Skeletal muscle cell (primary cell): ENCODE data around the gene CELSR1.
"Not testable (repeated sequence)": the region's sequence is repeated elsewhere in the genome, so short reads cannot be mapped to it uniquely, and the experiment has no call there.

Source experiments
- DNase-seq: peaks from one replicate; pipeline ENCODE4 v3.0.0-alpha.2; 2010; ENCODE audit warnings: low read depth
- H3K4me3 ChIP-seq: 2 replicates; pipeline ENCODE4 v1.5.1; 2011; ENCODE audit warnings: low read depth, mild to moderate bottlenecking, control low read depth, low read length, moderate library complexity

Gene CELSR1

DNA sequence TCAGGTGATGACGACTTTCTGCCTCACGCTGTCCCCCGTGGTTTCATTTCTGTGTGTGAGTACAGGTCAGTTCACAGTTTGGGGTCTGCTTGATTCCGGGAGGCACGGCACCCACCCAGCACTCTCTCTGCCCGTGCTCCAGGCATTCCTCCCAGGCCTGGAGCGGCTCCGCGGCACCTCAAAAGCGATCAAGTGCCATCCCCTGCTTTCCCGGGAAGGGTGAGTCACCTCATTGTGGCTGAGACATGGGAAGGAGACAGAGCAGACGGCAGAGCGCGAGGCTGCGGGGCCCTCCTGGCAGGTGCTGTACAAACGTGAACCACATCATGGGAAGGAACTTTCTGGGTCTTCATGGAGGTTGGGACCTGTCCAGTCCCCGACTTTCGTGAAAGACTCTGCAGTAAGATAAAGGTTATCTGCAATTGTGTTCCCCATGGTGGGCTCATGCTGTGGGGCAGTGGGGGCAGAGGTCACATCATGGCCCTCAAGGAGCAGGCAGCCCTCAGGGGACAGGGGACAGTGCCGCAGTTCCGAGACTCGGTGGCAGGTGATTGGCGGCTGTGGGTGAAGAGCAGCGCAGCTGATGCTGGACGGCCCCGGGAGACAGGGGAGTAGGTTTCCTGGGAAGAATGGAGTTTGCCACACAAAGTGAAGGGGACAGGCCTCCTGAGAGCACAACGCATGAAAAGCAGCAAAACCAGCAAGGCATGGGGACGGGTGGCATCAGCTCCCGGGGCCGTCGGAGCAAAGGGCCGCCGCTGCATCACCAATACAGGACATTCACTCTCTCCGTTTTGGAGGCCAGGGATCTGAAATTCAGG is 65.3 kb downstream of the CELSR1 start:
- DNase-seq: no peak
- no peak overlapping the region for H3K4me3 ChIP-seq

DNA sequence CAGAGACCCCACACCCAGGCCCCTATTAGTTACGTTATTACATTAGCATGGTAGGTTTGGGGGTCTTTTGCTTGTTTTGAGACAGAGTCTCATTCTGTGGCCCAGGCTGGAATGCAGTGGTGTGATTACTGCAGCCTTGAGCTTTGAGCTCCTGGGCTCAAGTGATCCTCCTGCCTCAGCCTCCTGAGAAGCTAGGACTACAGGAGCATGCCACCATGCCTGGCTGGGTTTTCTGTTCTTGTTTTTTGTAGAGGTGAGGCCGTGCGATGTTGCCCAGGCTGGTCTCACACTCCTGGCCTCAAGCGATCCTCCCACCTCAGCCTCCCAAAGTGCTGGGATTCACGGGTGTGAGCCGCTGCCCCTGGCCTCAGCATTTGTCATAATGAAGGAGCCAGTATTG is 66.1 kb downstream of the CELSR1 start:
- not testable (repeated sequence) for DNase-seq, H3K4me3 ChIP-seq

DNA sequence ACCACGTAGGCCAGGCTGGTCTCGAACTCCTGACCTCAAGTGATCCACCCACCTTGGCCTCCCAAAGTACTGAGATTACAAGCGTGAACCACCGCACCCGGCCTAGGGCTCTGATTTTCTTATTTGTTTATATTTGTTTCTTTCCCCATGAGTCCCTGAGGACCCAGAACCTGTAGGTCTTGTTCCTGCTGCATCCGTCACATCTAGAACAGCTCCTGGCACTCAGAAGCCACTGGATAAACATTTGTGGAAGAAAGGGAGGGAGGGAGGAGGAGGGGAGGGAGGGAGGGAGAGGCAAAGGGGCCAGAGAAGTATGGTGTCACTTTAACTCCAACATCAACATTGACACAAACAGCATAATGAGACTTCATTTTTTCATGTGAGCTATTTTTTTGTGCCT is 67.7 kb downstream of the CELSR1 start:
- H3K4me3 ChIP-seq: no peak overlapping the region
- DNase-seq: no peak

DNA sequence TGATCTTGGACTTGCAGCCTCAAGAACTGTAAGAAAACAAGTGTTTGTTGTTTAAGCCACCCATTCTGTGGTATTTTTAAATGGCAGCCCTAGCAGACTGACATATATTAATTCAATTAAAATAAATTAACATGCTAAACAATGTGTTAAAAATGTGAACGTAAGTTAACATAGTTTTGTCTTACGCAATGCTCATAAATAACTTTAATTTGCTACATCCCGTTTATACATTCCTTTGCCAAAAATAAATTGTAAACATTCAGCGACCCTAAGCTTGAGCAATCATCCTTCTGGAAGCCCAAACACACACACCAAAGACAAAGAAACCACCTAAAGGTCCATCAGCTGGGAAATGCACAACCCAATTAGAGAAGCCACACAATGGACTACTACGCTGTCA is 70.4 kb downstream of the CELSR1 start:
- DNase-seq: no peak

DNA sequence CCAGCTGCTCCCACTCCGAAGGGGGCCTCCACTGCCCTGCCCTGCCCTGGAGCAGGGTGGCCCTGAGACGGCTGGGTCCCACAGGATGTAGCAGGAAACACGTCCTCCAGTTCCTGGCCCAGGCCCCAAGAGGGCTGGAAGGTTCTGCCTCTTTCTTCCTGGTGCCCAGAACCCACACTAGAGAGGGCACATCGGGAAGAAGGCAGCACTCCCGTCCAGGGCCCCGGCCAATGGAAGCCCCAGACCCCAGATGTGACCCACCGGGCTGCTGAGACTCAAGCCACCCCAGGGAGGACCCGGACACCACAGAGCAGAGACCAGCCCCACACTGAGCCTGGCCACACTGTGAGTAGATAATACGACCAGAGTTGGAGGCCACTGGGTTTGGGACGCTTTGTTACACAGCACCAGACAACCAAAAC is 71.2 kb downstream of the CELSR1 start:
- no peak overlapping the region for H3K4me3 ChIP-seq
- no peak for DNase-seq

More for the DNA sequence above, 70.4 kb downstream of the CELSR1 start:
- H3K4me3 ChIP-seq: no peak overlapping the region

DNA sequence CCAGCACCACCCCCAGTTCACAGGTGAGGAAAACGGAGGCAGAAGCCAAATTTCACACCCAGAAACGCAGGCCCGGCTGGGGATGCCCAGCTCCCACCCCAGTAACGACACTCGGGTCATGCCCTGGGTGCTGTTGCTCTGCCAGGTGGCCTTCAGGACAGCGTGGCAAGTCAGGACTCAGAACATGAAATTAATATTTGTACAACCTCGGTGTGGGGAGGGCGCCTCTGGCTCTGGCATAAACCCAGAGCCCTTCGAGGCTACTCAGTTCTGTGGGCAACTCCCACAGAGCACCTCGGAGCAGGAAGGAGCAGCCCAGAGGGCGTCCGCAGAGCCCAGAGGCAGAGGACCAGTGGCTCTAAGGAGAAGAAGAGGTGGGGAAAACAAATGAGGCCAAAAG is 71.6 kb downstream of the CELSR1 start:
- H3K4me3 ChIP-seq: no peak overlapping the region
- DNase-seq: no peak

DNA sequence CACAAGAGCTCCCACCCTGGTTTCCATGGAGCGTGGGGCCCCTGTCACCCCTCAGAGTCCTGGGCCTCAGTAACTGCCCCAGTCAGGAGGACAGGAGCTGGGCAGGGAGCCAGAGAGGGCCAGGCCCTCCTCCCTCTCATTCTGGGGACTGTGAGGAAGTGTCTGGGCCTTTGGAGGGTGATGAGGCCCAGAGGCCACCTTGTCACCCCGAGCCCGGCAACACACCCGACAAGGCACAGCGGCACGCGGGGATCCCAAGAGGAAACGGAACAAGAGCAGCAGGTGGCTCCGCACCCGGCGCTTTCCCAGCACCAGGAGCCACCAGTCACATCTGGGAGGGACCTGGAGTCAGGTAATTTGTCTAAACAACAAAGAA is 72.1 kb downstream of the CELSR1 start:
- DNase-seq: no peak
- H3K4me3 ChIP-seq: no peak overlapping the region

DNA sequence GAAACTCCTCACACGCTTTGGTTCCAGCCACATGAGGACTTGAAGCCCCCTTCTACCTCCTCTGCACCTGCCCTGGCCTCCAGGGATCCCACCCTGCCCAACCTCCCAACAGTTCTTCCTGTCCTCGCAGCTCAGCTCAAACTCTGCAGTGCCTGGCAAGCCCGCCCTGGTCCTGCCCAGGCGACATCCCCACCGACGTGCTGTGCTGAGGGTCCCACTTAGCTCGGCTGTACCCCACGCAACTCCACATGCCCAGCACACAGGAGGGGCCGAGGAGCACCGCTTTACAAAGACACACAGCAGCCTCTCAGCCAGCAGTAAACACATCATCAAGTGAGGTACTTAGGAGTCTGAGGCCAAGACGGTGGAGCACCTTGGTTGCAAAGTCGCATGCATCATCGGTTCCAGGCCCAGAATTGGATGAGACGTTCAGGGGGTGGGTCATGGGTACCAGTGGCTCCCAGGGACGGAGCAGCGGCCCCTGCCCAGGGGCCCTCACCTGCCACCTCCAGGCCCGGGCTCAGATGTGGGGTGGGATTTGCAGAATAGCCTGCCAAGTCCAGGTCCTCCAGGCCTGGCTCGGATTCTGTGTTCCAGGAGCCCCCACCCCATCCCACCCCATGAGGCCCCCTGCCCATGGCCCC is 72.6 kb downstream of the CELSR1 start:
- no peak overlapping the region for H3K4me3 ChIP-seq
- no peak for DNase-seq

DNA sequence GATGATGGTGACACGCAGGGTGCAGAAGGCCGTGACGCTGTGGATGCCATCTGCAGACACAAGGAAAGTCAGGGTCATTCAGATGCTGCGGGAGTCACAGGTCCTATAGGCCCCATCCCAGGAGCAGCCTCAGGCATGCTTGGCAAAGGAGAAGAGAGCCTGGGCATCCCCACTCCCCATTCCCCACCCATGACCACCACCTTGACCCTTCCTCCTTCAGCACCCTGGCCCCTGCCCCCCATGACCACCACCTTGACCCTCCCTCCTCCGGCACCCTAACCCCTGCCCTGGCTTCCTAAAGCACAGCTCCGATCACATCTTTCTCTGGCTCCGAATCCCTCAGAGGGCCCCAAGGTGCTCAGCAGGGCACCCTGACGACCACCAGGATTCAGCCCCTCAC is 73.1 kb downstream of the CELSR1 start:
- no peak for DNase-seq
- no peak overlapping the region for H3K4me3 ChIP-seq

DNA sequence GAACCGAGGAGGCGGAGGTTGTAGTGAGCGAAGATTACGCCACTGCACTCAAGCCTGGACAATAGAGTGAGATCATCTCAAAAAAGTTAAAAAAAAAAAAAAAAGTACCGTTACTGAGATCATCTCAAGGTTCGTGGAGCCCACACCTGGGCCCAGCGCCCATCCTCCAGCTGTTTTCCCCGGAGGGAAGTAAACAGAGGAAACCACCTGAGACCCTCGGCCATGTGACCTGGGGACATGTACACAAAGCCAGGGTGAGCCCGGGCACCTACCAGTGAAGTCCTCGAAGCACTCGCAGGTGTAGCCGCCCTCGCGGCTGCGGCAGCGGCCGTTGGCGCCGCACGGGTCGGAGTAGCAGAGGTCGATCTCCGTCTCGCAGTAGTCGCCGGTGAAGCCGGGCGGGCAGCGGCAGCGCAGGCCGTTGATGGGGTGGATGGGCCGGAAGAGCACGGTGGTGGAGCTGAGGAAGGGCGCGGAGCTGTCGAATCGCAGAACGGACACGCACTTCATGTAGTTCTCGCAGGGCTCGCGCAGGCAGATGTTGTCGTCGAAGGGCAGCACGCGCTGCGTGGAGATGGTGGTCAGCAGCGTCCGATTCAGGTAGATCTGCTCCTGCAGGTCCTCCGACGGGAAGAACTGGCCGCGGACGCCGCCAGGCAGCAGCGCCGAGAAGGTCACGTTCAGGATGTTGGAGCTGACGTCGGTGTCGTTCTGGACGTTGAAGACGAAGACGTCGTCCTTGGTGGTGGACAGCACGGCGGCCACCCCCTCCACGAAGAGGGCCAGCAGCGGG is 73.8 kb downstream of the CELSR1 start:
- H3K4me3 ChIP-seq: no peak overlapping the region
- DNase-seq: no peak

DNA sequence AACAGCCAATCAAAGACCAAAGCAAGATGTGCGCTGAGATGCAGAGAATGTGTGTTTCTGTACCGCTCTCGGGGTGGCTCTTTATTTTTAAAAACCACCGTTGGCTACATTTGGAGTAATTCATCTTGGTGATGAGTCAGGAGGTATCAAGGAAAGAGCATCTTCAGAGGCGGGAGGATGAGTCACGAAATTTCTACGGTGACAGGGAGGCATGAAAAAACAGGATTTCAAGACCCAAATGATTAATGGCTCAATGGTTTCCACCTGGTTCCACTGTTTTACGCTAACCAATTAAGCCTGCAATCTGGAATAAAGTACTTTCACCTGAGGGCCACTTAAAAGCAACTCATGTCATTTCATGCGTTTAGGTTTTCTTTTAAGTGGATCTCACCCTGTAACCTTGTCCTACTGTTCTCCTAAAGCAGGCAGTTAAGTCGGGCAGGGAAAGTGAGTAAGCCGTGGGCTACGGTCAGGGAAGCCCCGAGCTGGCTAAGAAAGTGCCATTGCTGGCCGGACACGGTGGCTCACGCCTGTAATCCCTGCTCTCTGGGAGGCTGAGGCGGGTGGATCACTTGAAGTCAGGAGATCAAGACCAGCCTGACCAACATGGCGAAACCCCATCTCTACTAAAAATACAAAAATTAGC is 74.6 kb downstream of the CELSR1 start:
- H3K4me3 ChIP-seq: no peak overlapping the region
- no peak for DNase-seq

DNA sequence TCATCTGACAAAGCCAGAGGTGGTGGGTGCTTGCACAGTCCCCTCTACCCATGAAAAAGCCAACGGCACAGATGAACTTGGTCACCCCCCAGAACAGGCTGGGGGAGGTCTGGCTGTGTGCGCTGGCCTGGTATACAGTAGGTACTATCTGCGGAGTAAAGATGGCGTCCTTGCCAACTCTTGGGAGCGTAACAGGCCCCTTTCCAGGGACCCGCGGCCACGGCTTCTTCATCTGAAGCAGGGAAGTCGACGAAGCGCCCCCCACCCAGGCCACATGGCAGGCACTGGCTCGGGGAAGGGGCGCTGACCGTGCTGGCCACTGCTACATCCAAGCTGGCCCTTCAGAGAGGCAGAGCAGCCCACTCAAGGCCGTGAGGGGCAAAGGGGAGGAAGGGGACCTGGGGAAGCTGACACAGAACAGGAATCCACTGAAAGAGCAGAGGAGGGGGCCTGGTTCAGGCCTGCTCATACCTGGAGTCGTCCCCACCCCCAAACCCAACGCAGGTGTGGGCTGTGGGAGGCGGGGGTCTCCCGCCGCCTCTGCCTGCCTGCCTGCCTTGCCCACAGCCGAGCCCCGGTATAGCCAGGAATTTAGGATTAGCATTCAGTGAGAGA is 75.7 kb downstream of the CELSR1 start:
- no peak for DNase-seq
- no peak overlapping the region for H3K4me3 ChIP-seq

DNA sequence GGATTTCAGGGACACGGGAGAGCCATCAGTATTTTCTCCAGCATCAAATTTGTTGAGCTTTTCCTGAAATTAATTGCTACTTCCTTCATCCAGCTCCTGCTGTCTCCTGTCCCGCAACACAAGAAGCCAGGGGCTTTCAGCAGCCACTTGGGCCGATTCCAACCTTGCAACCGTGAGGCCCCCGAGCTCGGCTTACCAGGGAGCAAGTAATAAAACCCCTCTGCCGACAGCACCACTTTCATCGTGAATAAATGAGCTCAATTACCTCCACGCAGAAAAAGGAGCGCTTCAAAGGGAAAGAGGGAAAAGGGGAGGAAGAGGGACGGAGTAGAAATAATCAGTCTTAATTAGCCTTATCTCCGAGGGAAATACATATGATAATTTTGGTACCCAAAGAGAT is 76.6 kb downstream of the CELSR1 start:
- DNase-seq: no peak
- H3K4me3 ChIP-seq: no peak overlapping the region

DNA sequence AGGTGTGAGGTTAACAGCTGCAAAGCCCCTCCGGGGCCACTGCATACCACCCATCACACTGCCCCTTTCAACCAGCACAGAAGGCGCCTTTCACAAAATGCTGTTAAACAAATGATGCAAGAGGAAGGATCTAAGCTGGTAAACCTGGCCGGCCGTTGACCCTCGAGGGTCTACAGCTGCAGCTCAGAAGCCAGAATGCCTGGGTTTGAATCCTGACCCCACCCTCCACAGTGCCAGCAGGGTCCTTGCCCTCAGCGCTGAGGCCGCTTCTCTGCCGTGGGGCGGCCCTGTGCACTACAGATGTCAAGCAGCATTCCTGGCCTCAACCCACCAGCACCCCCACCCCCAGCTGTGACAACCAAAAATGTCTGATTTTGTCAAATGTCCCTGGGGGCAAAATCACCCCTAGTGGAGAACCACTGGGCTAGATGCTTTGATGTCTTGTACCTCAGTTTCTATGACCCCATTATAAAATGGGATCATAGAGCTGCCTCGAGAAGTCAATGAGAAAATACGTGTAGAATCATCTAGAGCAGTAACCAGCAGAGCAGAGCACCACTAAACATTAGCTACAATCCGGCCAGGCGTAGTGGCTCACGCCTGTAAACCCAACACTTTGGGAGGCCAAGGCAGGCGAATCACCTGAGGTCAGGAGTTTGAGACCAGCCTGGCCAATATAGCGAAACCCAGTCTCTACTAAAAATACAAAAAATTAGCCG is 77.9 kb downstream of the CELSR1 start:
- no peak for DNase-seq
- no peak overlapping the region for H3K4me3 ChIP-seq

DNA sequence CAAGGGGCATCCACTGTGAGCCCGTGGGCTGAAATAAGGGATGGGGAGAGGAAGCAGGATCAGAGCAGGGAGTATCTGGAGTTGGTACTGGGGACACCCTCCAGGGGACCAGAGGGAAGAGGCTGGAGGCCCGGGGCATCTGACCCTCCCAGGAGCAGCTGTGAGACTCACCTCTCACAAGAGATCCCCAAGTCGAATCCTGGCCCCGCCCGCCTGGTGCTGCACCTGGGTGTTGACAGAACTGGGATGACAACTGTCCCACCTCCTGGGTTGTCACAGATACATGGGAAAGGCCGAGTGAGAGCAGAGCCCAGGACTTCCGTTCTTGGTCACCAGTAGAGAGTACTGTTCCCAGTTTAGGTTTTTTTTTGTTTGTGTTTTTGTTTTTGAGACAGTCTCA is 78.9 kb downstream of the CELSR1 start:
- DNase-seq: no peak
- H3K4me3 ChIP-seq: no peak overlapping the region

DNA sequence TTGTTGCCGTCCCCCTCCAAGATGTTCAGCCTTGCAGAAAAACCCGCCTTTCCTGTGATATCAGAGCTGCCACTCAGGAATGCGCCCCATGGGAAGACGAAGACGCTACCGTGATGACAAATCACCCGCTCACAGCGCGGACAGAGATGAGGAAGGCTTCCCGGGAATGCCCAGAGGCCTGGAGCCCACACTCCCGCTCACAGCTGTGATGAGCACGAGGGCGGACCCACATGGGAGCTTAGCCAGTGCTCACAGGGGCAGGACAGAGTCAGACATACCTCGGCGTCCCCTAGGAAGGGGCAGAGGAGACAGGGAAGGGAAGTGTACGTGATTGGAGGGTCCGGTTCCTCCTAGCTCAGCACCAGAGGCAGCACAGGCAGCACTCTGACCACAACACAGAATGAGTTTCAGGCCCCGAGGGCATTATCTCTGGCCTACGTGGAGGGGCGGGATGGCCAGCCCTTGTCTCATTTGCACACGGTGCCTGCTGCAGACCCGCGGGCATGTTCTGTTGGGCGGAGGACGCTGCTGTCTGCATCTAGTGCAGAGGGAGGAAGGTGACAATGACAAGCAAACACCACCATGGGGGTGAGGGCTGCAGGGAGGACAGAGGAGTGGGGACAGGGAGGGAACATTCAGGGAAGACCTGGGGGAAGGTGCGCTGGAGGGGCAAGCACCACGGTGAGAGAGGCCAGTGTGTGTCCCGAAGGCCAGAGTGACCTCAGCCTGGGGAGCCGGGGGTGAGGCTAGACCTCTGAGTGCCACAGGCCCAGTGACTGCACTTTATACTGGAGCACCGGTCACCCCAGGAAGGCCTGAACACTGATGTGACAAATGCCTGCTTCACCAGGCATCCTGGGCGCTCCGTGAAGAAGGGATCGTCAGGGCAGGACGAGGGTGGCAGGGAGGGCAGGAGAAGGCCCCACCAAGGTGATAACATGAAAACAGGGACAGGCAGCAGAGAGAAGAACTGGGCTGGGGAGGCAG is 79.6 kb downstream of the CELSR1 start:
- no peak overlapping the region for H3K4me3 ChIP-seq
- no peak for DNase-seq

DNA sequence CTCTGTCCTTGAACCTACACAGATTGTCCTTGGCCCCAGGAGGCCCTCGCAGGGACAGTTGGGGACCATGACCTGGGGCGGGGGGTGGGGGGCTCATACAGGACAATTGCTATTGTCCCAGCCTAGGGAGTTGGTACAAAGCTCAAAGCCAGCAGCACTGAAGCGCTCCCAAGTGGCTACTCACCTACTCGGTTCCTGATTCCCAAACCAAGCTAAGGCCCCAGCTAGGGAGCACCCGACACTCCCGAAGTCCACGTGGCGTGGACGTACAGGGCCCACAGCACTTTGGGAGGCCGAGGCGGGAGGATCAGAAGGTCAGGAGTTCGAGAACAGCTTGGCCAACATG is 80.6 kb downstream of the CELSR1 start:
- no peak for DNase-seq
- no peak overlapping the region for H3K4me3 ChIP-seq

DNA sequence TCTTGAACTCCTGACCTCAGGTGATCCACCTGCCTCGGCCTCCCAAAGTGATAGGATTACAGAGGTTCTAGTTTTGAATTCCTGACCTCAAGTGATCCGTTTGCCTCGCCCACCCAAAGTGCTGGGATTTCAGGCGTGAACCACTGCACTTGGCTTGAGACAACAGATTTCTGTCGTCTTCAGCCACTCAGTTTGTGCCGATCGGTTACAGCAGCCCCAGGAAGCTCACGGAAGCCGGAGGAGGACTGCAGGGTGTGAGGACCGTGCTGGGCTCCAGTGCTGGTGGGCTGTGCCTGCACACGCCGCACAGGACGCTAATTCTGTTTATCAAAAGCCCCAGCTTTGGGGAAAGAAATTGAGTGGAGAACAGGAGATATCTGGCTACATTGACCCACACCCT is 82.0 kb downstream of the CELSR1 start:
- no peak for DNase-seq
- H3K4me3 ChIP-seq: no peak overlapping the region
